GM18498 (cell line): ENCODE measurements around the gene CYP2U1.
A peak's percentile ranks its signal among the peaks of the same experiment; 100 is the strongest.

Source experiments
- ATAC-seq: cut with Tn5 transposase; IDR thresholded peaks from one replicate; pipeline ENCODE4 v1.9.1; 2021; ENCODE audit warnings: mild to moderate bottlenecking, moderate library complexity; ENCODE audit not compliant: unreplicated experiment

The CYP2U1 gene

GRCh38 chr4:107977966-107978705, 46.8 kb downstream of the CYP2U1 start:
- no peak for ATAC-seq

- no peak for ATAC-seq
These were observed 47.5 kb downstream of the CYP2U1 start for GRCh38 chr4:107978716-107979451.

- no peak for ATAC-seq
These were observed 56.8 kb downstream of the CYP2U1 start for GRCh38 chr4:107987916-107988762.

- ATAC-seq: no peak
These were observed 57.4 kb downstream of the CYP2U1 start for GRCh38 chr4:107988763-107989035.

DNA sequence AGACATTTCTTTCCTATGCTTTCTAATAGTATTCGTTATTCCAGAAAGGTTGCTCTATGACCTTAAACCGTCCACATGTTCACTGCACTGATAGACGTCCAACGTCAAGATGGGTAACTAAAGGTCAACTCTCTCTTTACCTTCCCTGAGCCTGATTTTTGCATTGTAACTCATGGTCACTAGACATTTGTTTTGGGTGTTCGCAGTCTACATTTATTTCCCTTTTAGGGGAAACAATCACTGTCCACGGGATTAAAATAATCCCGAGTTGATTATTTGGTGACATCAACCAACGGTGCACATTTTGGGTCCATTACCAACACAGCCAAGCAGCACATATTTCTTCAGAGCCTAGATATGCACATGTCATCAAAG, 57.8 kb downstream of the CYP2U1 start:
- ATAC-seq: peak; percentile 1

GRCh38 chr4:107989537-107990386, 58.4 kb downstream of the CYP2U1 start, which contains the start of gene HADH:
Gene HADH (plus strand): TSS chr4:107989889. CDS start chr4:107989933, 44 bp downstream.
- ATAC-seq: peak; percentile 97

DNA sequence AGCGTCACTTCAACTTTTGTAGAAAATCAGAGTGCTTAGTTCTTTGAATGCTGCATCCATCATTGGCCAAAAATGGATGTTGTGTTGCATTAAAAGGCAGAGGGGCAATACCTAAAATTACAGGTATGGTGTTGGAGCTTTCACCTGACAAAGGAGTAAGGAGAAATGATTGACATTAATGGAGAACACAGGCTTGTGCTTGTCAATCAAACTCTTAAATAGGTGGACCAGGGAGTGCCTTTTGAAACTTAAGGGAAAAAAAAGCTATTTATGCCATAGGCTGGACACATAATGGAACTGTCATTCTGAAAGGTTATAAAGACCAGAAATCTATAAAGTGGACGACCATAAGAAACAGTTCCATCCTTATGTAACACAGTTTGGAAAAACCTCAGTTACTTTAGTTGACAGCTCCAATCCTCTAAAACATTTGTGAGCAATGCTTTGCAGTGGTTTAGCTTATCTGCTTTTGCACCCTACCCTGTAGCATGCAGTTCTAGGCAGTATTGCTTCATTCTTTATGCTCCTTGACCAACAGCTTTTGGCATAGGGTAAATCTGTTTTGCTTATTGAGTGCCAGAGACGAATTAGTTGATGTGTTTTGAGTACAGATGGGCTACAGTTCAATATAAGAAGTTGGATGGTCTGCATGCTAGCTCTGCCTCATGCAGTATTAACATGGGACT, 60.7 kb downstream of the CYP2U1 start:
- no peak for ATAC-seq

DNA sequence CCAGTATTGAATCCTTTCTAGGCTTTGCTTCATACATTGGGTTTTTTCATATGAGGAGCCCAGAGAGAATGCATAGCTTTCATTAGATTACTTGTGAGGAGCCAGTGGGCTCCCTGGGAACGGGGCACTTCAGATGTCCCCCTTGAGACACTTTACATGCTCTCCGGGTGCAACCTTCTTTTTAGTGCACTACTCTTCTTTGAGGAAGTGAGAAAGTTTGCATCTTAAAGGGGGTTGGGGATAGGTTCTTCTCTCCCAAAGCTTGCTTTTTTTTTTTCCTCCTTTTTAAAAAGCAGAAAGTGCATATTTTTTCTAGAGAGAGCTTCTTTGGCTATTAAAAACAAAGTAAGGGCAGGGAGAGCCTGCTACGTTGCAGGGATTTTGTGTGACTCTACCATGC, 62.6 kb downstream of the CYP2U1 start:
- peak; percentile 38 for ATAC-seq

DNA sequence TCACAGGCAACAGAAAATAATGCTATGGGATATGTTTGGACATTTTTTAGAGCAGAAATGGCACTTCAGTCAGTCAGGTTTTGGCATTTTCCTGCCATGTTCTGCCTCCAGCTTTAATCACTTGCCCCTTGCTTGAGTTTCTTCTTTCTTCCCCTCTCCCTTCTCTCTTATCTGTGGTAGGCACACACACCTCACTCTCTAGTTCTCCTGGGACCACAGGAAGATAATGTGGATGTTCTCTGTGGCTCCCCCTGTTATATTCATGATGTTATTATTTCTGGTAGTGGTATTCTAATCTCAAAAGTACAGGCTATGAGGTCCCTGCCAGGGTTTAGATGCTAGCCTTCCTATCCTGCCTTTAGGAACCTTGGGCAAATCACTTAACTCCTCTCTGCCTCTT, 63.5 kb downstream of the CYP2U1 start:
- no peak for ATAC-seq

GRCh38 chr4:107996949-107997788, 65.8 kb downstream of the CYP2U1 start:
- ATAC-seq: no peak

- ATAC-seq: no peak
These were observed 66.4 kb downstream of the CYP2U1 start for GRCh38 chr4:107997794-107998193.

DNA sequence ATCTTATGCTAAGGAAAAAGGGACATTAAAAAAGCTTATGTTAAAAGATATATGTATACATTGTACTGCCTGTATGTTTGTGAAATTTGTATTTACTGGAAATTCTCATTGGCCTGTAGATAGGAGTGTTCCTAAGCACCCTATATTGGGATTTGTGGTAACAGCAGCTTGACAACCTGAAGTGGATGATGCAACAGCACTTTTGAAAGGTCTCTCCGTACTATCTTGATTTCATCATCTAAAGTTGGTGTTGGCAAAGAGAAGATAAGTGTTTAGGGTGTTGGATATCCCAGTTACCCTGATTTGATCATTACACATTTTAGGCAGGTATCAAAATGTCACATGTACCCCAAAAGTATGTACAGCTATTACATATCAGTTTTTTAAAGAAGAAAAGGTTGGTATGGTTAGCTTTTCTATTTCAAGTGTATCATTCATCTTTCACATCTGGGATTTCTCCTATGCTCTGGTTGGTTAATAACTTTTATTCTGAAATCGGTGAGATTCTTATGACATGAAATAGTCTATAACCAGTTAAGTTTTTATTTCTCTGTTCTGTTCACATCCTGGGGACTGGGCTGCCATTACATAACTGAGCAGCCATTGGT, 68.7 kb downstream of the CYP2U1 start:
- no peak for ATAC-seq

- ATAC-seq: no peak
These were observed 70.3 kb downstream of the CYP2U1 start for GRCh38 chr4:108001540-108002135.
